ENCODE results near the gene PRR23C.

The PRR23C gene

DNA sequence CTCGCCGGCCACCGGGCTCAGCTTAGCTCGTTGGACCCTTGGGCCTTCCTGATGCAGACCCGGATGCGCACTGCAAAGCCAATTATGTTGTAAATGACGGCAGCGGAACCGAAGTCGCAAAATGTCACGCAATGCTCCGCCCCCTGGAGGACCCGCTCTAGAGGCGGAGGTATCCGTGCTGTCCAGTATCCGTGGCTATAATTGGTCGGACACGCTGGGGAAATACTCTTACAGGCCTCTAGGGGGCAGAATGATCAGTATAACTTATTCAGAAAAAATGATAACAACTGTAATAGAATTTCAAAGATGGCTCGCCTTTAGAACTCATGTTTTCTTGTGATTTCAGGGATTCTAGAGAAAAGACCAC is 23.8 kb downstream of the PRR23C start, which contains the start of gene PRR23B:
TSS of gene PRR23B (minus strand) at position 59 of the 367 bp plus-strand sequence. CDS start 265 bp downstream, outside the sequence.
- no peak for TF ChIP-seq GATA2 (IDR thresholded peaks at IDR 0.05; ENCODE audit: low read depth, low read length)

DNA sequence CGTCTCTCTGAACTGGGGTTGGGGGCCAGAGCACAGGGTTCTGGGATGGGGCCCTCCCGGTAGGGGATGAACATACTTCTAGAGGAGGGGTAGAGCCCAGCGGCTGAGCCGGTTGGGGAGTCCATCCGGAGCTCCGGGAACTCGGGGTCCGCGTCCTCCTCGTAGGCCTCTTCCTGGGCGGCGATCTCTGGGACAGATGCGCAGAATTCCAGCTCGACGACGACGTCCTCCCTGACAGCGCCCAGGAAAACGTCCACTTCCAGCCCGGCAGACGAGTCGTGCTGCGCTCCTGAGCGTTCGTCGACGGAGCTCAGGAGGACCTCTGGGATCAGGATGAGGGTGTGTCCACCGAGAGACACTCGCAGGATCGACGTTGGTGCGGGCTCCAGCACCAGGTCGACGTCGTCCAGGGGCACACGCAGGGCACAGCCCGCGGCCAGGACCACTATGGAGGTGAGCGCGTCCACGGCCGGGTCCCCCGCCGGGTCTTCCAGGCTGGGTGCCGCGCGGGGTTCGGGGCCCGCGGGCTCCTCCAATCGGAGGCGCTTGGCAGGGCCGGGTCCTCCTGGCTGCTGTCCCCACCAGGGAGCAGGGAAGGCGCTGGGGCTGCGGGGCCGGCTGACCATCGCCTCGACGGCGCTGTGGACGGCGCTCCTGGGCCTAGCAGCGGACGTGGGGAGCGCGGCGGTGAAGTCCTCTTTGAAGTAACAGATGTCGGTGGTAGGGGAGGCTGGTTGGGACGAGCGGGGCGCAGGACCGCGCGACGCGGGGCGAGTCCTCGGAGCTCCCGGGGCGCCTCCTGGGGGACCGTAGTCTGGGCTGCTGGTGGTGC is 24.4 kb downstream of the PRR23C start:
- TF ChIP-seq GATA2 (IDR thresholded peaks at IDR 0.05; ENCODE audit: low read depth, low read length) = no peak
- no peak for TF ChIP-seq GATA3 (IDR thresholded peaks at IDR 0.05; ENCODE audit: low read depth, low read length)

- no peak for TF ChIP-seq GATA3 (IDR thresholded peaks at IDR 0.05; ENCODE audit: low read depth, low read length)
- no peak for TF ChIP-seq GATA2 (IDR thresholded peaks at IDR 0.05; ENCODE audit: low read depth, low read length)
These were observed 28.2 kb downstream of the PRR23C start for GRCh38 chr3:139016430-139017048.

- TF ChIP-seq GATA2 (IDR thresholded peaks at IDR 0.05; ENCODE audit: low read depth, low read length) = no peak
- no peak for TF ChIP-seq GATA3 (IDR thresholded peaks at IDR 0.05; ENCODE audit: low read depth, low read length)
These were observed 38.5 kb downstream of the PRR23C start, which contains the start of gene PRR23A for GRCh38 chr3:139006051-139006716. TSS of gene PRR23A (minus strand) at chr3:139006268. CDS start at chr3:139006268, 0 bp downstream.

- TF ChIP-seq GATA2 (IDR thresholded peaks at IDR 0.05; ENCODE audit: low read depth, low read length) = no peak
- no peak for TF ChIP-seq GATA3 (IDR thresholded peaks at IDR 0.05; ENCODE audit: low read depth, low read length)
These were observed 39.2 kb downstream of the PRR23C start for GRCh38 chr3:139005356-139005993.

GRCh38 chr3:138995706-138996105 is 49.0 kb downstream of the PRR23C start:
- no peak for TF ChIP-seq GATA2 (IDR thresholded peaks at IDR 0.05; ENCODE audit: low read depth, low read length)
- TF ChIP-seq GATA3 (IDR thresholded peaks at IDR 0.05; ENCODE audit: low read depth, low read length) = no peak

All from SH-SY5Y (cell line).